ENCODE data around the gene SPTBN1. TPM values are rescaled to one million over a fixed set of nuclear protein-coding genes. Genes with fewer than 3 reads are reported as not detected.

Gene SPTBN1
- total and polyA plus RNA-seq, 2 donors (not counting 3 experiments of a cell fraction or from before 2014, with no cell fraction given), result 63.3 to 320 TPM

GRCh38 chr2:54536720-54537119 lies 80.6 kb downstream of the SPTBN1 start:
- Histone ChIP-seq H3K27ac (ENCODE audit: insufficient read depth, low read depth, low read length) (no peak overlapping the region), H3K4me1 (ENCODE audit: control insufficient read depth, extremely low read depth, insufficient read depth, low read length) (peaks cover 12% of the 10 kb centered on the region), H2AFZ (ENCODE audit: low read depth, low read length) (no peak overlapping the region), H3K27me3 (ENCODE audit: control insufficient read depth in 2 of 2, insufficient read depth in 2 of 2, low read length in 2 of 2) (no peaks in the 10 kb centered on the region), H3K36me3 (ENCODE audit: control insufficient read depth in 2 of 2, extremely low read depth in 1 of 2, insufficient read depth in 2 of 2, low read length in 2 of 2) (peaks cover 0 to 2% of the 10 kb centered on the region in 2 experiments), H4K20me1 (replicated peaks; ENCODE audit: control insufficient read depth, extremely low read depth, insufficient read depth, low read length) (peaks cover 3% of the 10 kb centered on the region), H3K9me1 (replicated peaks; ENCODE audit: control insufficient read depth, extremely low read depth, insufficient read depth, low read length) (no peaks in the 10 kb centered on the region), H3K4me3 (replicated peaks in 1 of 3; ENCODE audit: insufficient read depth in 1 of 3, low read depth in 1 of 3, low read length in 3 of 3) (no peak overlapping the region), H3K4me2 (ENCODE audit: insufficient read depth, low read length) (no peak overlapping the region), H3K9ac (replicated peaks; ENCODE audit: extremely low read depth, insufficient read depth, low read length) (no peak overlapping the region), H3K79me2 (ENCODE audit: control insufficient read depth, insufficient read depth, low read length) (no peaks in the 10 kb centered on the region), H3K9me3 (replicated peaks; ENCODE audit: control insufficient read depth, insufficient read depth, low read length) (no peaks in the 10 kb centered on the region)
- TF ChIP-seq MYC (IDR thresholded peaks at IDR 0.05; ENCODE audit: low read depth, low read length) (no peak), MAX (IDR thresholded peaks at IDR 0.05; ENCODE audit: insufficient read depth, insufficient read length) (no peak), POLR2A (IDR thresholded peaks at IDR 0.05; ENCODE audit: low read depth, low read length) (no peak), CTCF (IDR thresholded peaks at IDR 0.05; ENCODE audit: extremely low read depth in 1 of 2, insufficient read depth in 1 of 2, low read depth in 1 of 2, low read length in 2 of 2) (no peak), POLR2AphosphoS5 (IDR thresholded peaks at IDR 0.05; ENCODE audit: insufficient read depth, low read depth, low read length) (no peak), JUN (IDR thresholded peaks at IDR 0.05; ENCODE audit: borderline replicate concordance, insufficient read depth, insufficient read length, low read depth) (no peak), EZH2 (IDR thresholded peaks at IDR 0.05; ENCODE audit: borderline replicate concordance, low read depth, low read length, severe bottlenecking) (no peak), FOS (IDR thresholded peaks at IDR 0.05; ENCODE audit: borderline replicate concordance, insufficient read depth, low read length) (no peak)
- ChIA-PET POLR2A (no interaction called here), CTCF (interaction anchor here (0.8 to 1.5 kb wide), 2 partner anchors 14 to 129 kb away, joined by 3 to 5 read pairs; no protein-coding TSS in a partner anchor)
- dilution Hi-C loops (cut with MboI; ENCODE audit: extremely low pct_ligation_motif_present, low sequenced_read_pairs), result no loop called here
- intact Hi-C loops (cut with micrococcal nuclease), result no loop called here
- FAIRE-seq (no peak), DNase-seq (ENCODE audit: low read depth, low spot score) (no peak)
- no TSS peak for BruUV-seq (replicated peaks)
